Right lobe of liver (tissue), 6 donors: ENCODE measurements around the gene NEB. TPM values are rescaled to one million over a fixed set of nuclear protein-coding genes. Genes with fewer than 3 reads are reported as not detected.

Source experiments
- ATAC-seq, 4 donors: fragments of 200-7000 bp; cut with Tn5 transposase; one replicate each; pipeline ENCODE4 v1.9.1; 2020; ENCODE audit warnings: mild to moderate bottlenecking in 4 of 4, moderate library complexity in 4 of 4
- DNase-seq, 3 donors: peaks; one replicate each; pipeline ENCODE4 v3.0.0-alpha.2; 2020
- H3K27ac ChIP-seq, 3 donors: fragments of 200-600 bp; one replicate each; pipeline ENCODE4 v1.8.0; 2022
- H3K27me3 ChIP-seq, 2 donors: fragments of 200-600 bp; one replicate each; pipeline ENCODE4 v1.8.0; 2022
- H3K36me3 ChIP-seq, 4 donors: fragments of 200-600 bp; sonication (generic) in 1 of 4; one replicate each; pipeline versions ENCODE4 v1.5.1 to v1.8.0; 2017 to 2022; ENCODE audit warnings: control low read depth in 1 of 4
- H3K4me1 ChIP-seq, 4 donors: fragments of 200-600 bp; sonication (generic) in 1 of 4; one replicate each; pipeline versions ENCODE4 v1.5.1 to v1.8.0; 2017 to 2022; ENCODE audit warnings: control low read depth in 1 of 4
- H3K4me3 ChIP-seq, 3 donors: fragments of 200-600 bp; one replicate each; pipeline ENCODE4 v1.8.0; 2022
- H3K9me3 ChIP-seq, 4 donors: fragments of 200-600 bp; sonication (generic) in 1 of 4; one replicate each; pipeline versions ENCODE4 v1.5.1 to v1.8.0; 2017 to 2022; ENCODE audit warnings: control low read depth in 1 of 4
- POLR2A ChIP-seq: fragments of 450-650 bp; IDR thresholded peaks from one replicate; pipeline ENCODE4 v1.6.1; 2017; ENCODE audit warnings: antibody characterized with exemption, mild to moderate bottlenecking
- WGBS: methylation state at CpG from one replicate; pipeline ENCODE4 v1.1.6; 2018; ENCODE audit warnings: low coverage, low lambda C conversion rate; ENCODE audit not compliant: insufficient coverage; ENCODE audit errors: missing lambda C conversion rate; 5-methylcytosine and 5-hydroxymethylcytosine counted together
- intact Hi-C, 2 donors: fragments of 100-400 bp; cut with DNase I; formaldehyde crosslinking; loops; one replicate each; pipeline versions ENCODE4 v1.11.2 to v1.14.1; 2022
- total RNA-seq, 6 experiments: library from RNA; depleted of rRNA in 2 of 6; stranded (reverse); fragments of >200 nt in 2 of 6; fragmentation: NEBNext Ultra II Directional in 3 of 6; extraction: Animal tissue kit (Norgen Biotek cat#: 25700) in 3 of 6; gene quantifications; one replicate each; pipeline versions ENCODE4 v1.1.0 to v1.2.4, GENCODE V29; 2016 to 2023
- TF ChIP-seq, protein P1 (sequence below), 4 donors: fragments of 200-600 bp in 3 of 4; fragments of 450-650 bp in 1 of 4; IDR thresholded peaks; one replicate each; pipeline versions ENCODE4 v1.5.1 to v1.8.0; 2016 to 2022; ENCODE audit warnings: antibody characterized with exemption in 4 of 4, mild to moderate bottlenecking in 2 of 4
- donor health status: DM: no; HTN: yes; CAD: no.
- donor health status: DM: no; HTN: no; CAD: no.
- donor health status: DM: no; HTN: no; CAD: no.
- donor health status: DM: no; HTN: yes; CAD: no.
- donor health status: DM: no; HTN: yes; CAD: no.

NEB gene
- total RNA-seq, 6 experiments from 2014 or later: 1.3 to 23.1 (median 9.2) TPM

DNA sequence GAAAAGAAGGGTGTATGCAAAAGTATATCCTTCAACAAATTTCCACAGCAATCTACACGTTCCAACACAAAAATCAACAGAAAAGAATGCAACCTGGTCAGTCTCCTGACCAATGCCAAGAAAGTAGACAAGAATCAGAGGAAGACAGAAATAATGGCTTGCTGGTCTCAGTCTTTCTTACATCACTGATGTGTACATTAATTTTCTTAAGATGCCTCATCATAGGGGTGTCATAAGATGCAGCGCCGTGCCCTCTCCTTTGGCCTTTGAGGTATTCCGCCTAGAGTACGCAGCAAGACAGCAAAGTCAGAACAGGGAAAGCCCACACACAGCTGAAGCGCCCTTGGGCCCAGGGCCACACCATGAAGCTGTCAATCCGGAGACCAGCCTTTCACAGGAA is 211.7 kb downstream of the NEB start:
- H3K27me3 ChIP-seq: no peaks in the 10 kb centered on the region
- H3K27ac ChIP-seq: no peak overlapping the region
- no peaks in the 10 kb centered on the region for H3K4me1 ChIP-seq
- intact Hi-C loops: no loop called here
- no peak for ATAC-seq
- TF ChIP-seq, protein P1, sequence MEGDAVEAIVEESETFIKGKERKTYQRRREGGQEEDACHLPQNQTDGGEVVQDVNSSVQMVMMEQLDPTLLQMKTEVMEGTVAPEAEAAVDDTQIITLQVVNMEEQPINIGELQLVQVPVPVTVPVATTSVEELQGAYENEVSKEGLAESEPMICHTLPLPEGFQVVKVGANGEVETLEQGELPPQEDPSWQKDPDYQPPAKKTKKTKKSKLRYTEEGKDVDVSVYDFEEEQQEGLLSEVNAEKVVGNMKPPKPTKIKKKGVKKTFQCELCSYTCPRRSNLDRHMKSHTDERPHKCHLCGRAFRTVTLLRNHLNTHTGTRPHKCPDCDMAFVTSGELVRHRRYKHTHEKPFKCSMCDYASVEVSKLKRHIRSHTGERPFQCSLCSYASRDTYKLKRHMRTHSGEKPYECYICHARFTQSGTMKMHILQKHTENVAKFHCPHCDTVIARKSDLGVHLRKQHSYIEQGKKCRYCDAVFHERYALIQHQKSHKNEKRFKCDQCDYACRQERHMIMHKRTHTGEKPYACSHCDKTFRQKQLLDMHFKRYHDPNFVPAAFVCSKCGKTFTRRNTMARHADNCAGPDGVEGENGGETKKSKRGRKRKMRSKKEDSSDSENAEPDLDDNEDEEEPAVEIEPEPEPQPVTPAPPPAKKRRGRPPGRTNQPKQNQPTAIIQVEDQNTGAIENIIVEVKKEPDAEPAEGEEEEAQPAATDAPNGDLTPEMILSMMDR (IDR thresholded peaks at IDR 0.05): no peak
- TF ChIP-seq POLR2A: no peak
- no peaks in the 10 kb centered on the region for H3K36me3 ChIP-seq
- H3K9me3 ChIP-seq: no peaks in the 10 kb centered on the region
- DNase-seq: no peak
- no peak overlapping the region for H3K4me3 ChIP-seq
- WGBS: 88% methylated on average over 5 of the region's 7 CpGs

DNA sequence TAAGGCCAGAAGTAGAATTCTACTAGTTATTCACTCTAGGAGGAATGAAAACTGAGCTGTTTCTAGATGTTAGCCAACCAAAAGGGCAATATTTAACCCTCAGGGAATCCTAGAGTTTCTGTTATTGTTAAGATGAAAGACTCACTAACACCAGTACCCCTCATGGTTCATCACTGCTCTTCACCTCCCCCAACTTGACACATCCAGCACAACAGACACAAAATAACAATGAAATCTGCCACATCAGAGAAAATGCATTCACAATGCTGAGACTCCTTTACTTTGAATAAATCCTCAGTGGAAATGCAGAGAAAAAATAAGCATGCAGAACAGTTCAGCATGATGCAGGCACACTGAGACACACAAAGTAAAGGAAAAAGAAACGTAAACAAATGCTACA is 213.3 kb downstream of the NEB start:
- no peaks in the 10 kb centered on the region for H3K36me3 ChIP-seq
- H3K4me1 ChIP-seq: no peaks in the 10 kb centered on the region
- no peaks in the 10 kb centered on the region for H3K9me3 ChIP-seq
- ATAC-seq (no peak), DNase-seq (no peak)
- intact Hi-C loops: no loop called here
- H3K4me3 ChIP-seq: no peak overlapping the region
- no peak overlapping the region for H3K27ac ChIP-seq
- 83% methylated on average over 1 of the region's 1 CpG for WGBS
- no peaks in the 10 kb centered on the region for H3K27me3 ChIP-seq
- TF ChIP-seq, protein P1 (IDR thresholded peaks at IDR 0.05): no peak
- no peak for TF ChIP-seq POLR2A

DNA sequence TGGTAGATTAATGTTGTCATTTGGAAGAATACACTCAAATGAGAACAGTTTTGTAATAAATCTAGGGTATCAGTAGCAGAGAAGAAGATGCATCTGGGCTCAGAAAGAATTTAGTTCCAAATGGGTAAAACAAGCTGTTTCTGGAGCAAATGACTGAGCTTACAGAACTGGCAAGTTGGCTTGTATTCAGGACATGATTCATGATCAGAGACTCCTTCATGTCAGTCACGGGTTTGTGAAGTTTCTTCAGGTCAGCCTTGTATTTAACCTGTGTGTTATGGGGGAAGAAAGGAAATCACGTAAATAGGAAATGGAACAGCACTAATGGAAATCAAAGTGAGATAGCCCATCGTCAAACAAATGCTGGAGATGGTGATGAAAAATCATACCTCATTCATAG is 215.5 kb downstream of the NEB start:
- DNase-seq: no peak
- Histone ChIP-seq H3K4me1 (no peaks in the 10 kb centered on the region), H3K4me3 (no peak overlapping the region), H3K27me3 (no peaks in the 10 kb centered on the region), H3K9me3 (no peaks in the 10 kb centered on the region), H3K27ac (no peak overlapping the region), H3K36me3 (no peaks in the 10 kb centered on the region)
- 75% methylated on average over 3 of the region's 3 CpGs for WGBS
- TF ChIP-seq POLR2A: no peak
- TF ChIP-seq, protein P1 (IDR thresholded peaks at IDR 0.05): no peak
- intact Hi-C loops: no loop called here
- ATAC-seq: no peak

DNA sequence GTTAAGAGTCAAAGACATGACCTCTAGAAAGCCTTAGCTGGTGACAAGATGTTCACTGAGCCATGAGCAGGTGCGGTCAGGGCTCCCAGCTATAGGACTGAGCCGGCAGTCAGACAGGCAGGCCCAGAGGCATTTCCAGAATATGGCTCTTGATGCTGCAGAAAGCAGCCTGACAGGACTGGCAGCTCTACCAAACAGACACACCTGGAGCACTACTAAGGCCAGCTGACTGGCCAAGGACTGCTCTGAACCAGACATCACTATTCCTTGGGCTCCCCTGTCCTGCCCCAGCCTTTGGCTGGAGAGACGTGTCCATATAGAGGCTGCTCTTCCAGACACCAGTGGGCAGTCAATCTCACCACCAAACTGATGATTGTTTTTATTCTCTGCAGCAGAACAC is 225.8 kb downstream of the NEB start:
- Histone ChIP-seq H3K27ac (no peak overlapping the region), H3K4me1 (no peaks in the 10 kb centered on the region), H3K4me3 (no peak overlapping the region), H3K9me3 (no peaks in the 10 kb centered on the region), H3K27me3 (no peaks in the 10 kb centered on the region), H3K36me3 (no peaks in the 10 kb centered on the region)
- ATAC-seq (no peak), DNase-seq (no peak)
- TF ChIP-seq, protein P1 (IDR thresholded peaks at IDR 0.05): no peak
- TF ChIP-seq POLR2A: no peak
- WGBS: 100% methylated on average over 2 of the region's 3 CpGs
- intact Hi-C loops: no loop called here

DNA sequence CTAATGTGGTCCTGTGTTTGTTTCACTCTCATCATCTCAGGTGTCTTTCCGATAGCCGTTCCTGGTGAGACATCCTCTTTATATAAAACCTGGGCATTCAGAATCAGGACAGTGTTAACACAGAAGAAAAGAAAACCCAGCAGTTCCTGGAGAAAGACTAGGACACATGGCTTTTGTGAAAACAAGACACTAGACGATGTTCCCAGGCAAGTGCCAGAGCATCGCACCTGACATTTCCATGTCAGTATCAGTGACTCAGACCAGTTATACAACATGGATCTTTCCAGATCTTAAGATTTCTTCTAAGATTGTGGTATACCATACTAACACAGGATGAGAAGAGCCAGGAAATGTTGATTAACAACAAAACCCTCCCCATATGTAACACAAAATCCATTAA is 228.1 kb downstream of the NEB start:
- DNase-seq (no peak), ATAC-seq (no peak)
- WGBS: 100% methylated on average over 4 of the region's 4 CpGs
- no peaks in the 10 kb centered on the region for H3K4me1 ChIP-seq
- intact Hi-C loops: no loop called here
- no peaks in the 10 kb centered on the region for H3K36me3 ChIP-seq
- no peak overlapping the region for H3K27ac ChIP-seq
- H3K27me3 ChIP-seq: no peaks in the 10 kb centered on the region
- no peak overlapping the region for H3K4me3 ChIP-seq
- TF ChIP-seq POLR2A: no peak
- TF ChIP-seq, protein P1 (IDR thresholded peaks at IDR 0.05): no peak
- no peaks in the 10 kb centered on the region for H3K9me3 ChIP-seq
